ENCODE results near the gene CC2D1A. TPM values are rescaled to one million over a fixed set of nuclear protein-coding genes. Genes with fewer than 3 reads are reported as not detected.
A peak's percentile ranks its signal among the peaks of the same experiment; 100 is the strongest.

The CC2D1A gene
- total RNA-seq, 2 donors from 2014 or later = 40.9 to 64.8 TPM

GRCh38 chr19:13865571-13866462 is 40.2 kb upstream of the CC2D1A start:
- Histone ChIP-seq H3K4me1 (replicated peaks) (peaks cover 8% of the 10 kb centered on the region), H3K27ac (peak overlapping the region; percentile 48 to 56), H3K27me3 (replicated peaks; ENCODE audit: insufficient read depth) (no peaks in the 10 kb centered on the region), H3K4me3 (peak overlapping the region; percentile 57 to 64), H3K9me3 (no peaks in the 10 kb centered on the region), H3K36me3 (no peaks in the 10 kb centered on the region)
- intact Hi-C loops (cut with DNase I) = loop anchor here (10.0 kb wide), 2 partner anchors 261 to 711 kb away; partner anchors contain the start of genes IER2 and STX10
- WGBS = 3% methylated on average over 32 of the region's 82 CpGs
- no peak for DNase-seq (ENCODE audit: low spot score)
- TF ChIP-seq POLR2A (IDR thresholded peaks at IDR 0.05) = no peak

GRCh38 chr19:13866463-13867046 is 39.4 kb upstream of the CC2D1A start:
- Histone ChIP-seq H3K27me3 (replicated peaks; ENCODE audit: insufficient read depth) (no peaks in the 10 kb centered on the region), H3K27ac (no peak overlapping the region), H3K4me3 (peak overlapping the region in 1 of 2 donors; percentile 64), H3K9me3 (no peaks in the 10 kb centered on the region), H3K36me3 (no peaks in the 10 kb centered on the region), H3K4me1 (replicated peaks) (peaks cover 7% of the 10 kb centered on the region)
- 61% methylated on average over 15 of the region's 15 CpGs for WGBS
- no peak for DNase-seq (ENCODE audit: low spot score)
- intact Hi-C loops (cut with DNase I) = loop anchor here (10.0 kb wide), 2 partner anchors 262 to 712 kb away; partner anchors contain the start of genes IER2 and STX10
- no peak for TF ChIP-seq POLR2AphosphoS5 (IDR thresholded peaks at IDR 0.05)
- TF ChIP-seq POLR2A (IDR thresholded peaks at IDR 0.05) = no peak
- TF ChIP-seq, protein P1, sequence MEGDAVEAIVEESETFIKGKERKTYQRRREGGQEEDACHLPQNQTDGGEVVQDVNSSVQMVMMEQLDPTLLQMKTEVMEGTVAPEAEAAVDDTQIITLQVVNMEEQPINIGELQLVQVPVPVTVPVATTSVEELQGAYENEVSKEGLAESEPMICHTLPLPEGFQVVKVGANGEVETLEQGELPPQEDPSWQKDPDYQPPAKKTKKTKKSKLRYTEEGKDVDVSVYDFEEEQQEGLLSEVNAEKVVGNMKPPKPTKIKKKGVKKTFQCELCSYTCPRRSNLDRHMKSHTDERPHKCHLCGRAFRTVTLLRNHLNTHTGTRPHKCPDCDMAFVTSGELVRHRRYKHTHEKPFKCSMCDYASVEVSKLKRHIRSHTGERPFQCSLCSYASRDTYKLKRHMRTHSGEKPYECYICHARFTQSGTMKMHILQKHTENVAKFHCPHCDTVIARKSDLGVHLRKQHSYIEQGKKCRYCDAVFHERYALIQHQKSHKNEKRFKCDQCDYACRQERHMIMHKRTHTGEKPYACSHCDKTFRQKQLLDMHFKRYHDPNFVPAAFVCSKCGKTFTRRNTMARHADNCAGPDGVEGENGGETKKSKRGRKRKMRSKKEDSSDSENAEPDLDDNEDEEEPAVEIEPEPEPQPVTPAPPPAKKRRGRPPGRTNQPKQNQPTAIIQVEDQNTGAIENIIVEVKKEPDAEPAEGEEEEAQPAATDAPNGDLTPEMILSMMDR (IDR thresholded peaks at IDR 0.05) = no peak

DNA sequence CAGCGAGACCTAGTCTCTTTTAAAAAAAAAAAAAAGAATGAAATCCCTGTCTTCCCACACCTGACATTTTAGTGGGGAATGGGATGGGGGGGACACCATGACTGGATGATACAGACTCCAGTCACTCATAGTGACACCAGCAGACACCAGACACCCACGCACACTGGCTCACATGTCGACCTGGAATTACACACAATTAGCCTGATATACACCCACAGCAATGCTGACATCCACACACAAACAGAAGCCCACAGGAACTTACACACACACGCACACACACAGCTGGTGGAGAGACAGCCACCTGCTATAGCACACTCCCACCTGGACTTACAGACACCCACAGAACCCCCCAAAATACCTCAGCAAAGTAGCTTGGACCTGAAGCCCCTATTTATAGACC is 37.3 kb upstream of the CC2D1A start:
- Histone ChIP-seq H3K4me3 (no peak overlapping the region), H3K9me3 (no peaks in the 10 kb centered on the region), H3K4me1 (replicated peaks) (peaks cover 3% of the 10 kb centered on the region), H3K27me3 (replicated peaks; ENCODE audit: insufficient read depth) (no peaks in the 10 kb centered on the region), H3K36me3 (no peaks in the 10 kb centered on the region), H3K27ac (no peak overlapping the region)
- DNase-seq (ENCODE audit: low spot score) = no peak
- intact Hi-C loops (cut with DNase I) = loop anchor here (10.0 kb wide), 2 partner anchors 264 to 714 kb away; partner anchors contain the start of genes IER2 and STX10
- no peak for TF ChIP-seq POLR2A (IDR thresholded peaks at IDR 0.05)
- TF ChIP-seq POLR2AphosphoS5 (IDR thresholded peaks at IDR 0.05) = no peak
- TF ChIP-seq, protein P1 (IDR thresholded peaks at IDR 0.05) = no peak
- 79% methylated on average over 4 of the region's 4 CpGs for WGBS

- Histone ChIP-seq H3K4me1 (replicated peaks) (peaks cover 3% of the 10 kb centered on the region), H3K4me3 (no peak overlapping the region), H3K27ac (no peak overlapping the region), H3K36me3 (no peaks in the 10 kb centered on the region), H3K9me3 (no peaks in the 10 kb centered on the region), H3K27me3 (replicated peaks; ENCODE audit: insufficient read depth) (no peaks in the 10 kb centered on the region)
- no peak for DNase-seq (ENCODE audit: low spot score)
- TF ChIP-seq, protein P1 (IDR thresholded peaks at IDR 0.05) = no peak
- TF ChIP-seq POLR2A (IDR thresholded peaks at IDR 0.05) = no peak
- no peak for TF ChIP-seq POLR2AphosphoS5 (IDR thresholded peaks at IDR 0.05)
- intact Hi-C loops (cut with DNase I) = loop anchor here (10.0 kb wide), 2 partner anchors 264 to 714 kb away; partner anchors contain the start of genes IER2 and STX10
- 67% methylated on average over 13 of the region's 13 CpGs for WGBS
Measured at GRCh38 chr19:13869281-13869680, 36.7 kb upstream of the CC2D1A start.

- no peak for DNase-seq (ENCODE audit: low spot score)
- Histone ChIP-seq H3K36me3 (no peaks in the 10 kb centered on the region), H3K27me3 (replicated peaks; ENCODE audit: insufficient read depth) (no peaks in the 10 kb centered on the region), H3K27ac (no peak overlapping the region), H3K4me3 (no peak overlapping the region), H3K4me1 (replicated peaks) (peaks cover 3% of the 10 kb centered on the region), H3K9me3 (no peaks in the 10 kb centered on the region)
- intact Hi-C loops (cut with DNase I) = no loop called here
- WGBS = 90% methylated on average over 4 of the region's 4 CpGs
- TF ChIP-seq, protein P1 (IDR thresholded peaks at IDR 0.05) = no peak
- TF ChIP-seq POLR2A (IDR thresholded peaks at IDR 0.05) (no peak), POLR2AphosphoS5 (IDR thresholded peaks at IDR 0.05) (no peak)
Measured at GRCh38 chr19:13870873-13871272, 35.1 kb upstream of the CC2D1A start.

Data from prostate gland (tissue), 2 donors.